ENCODE data around the gene MAMDC2.

The MAMDC2 gene

GRCh38 chr9:70043689-70044489 lies at the start of gene MAMDC2:
MAMDC2 (plus strand) TSS chr9:70043848; CDS start chr9:70044198, 350 bp downstream.
- Histone ChIP-seq H3K27me3 (ENCODE audit: control insufficient read depth in 2 of 2, insufficient read depth in 2 of 2, low read length in 2 of 2) (peaks cover 10 to 14% of the 10 kb centered on the region in 2 donors), H3K9ac (ENCODE audit: low read depth in 1 of 2, low read length in 2 of 2) (peak within 1 kb of the TSS in 1 of 2 donors; percentile 63), H3K27ac (ENCODE audit: low read depth in 2 of 2, low read length in 2 of 2) (peak within 1 kb of the TSS; percentile 63 to 71), H3K4me1 (ENCODE audit: control insufficient read depth in 2 of 2, insufficient read depth in 2 of 2, low read length in 2 of 2) (peaks cover 1 to 3% of the 10 kb centered on the region in 2 donors), H3K36me3 (ENCODE audit: control insufficient read depth in 2 of 2, insufficient read depth in 2 of 2, low read length in 2 of 2) (no peaks in the 10 kb centered on the region), H3K4me3 (ENCODE audit: low read length in 2 of 2) (peak within 1 kb of the TSS; percentile 64 to 69), H3K9me3 (ENCODE audit: control insufficient read depth in 2 of 2, low read length in 2 of 2) (no peaks in the 10 kb centered on the region)

GRCh38 chr9:69995846-69996245 lies 47.8 kb upstream of the MAMDC2 start:
- Histone ChIP-seq H3K27me3 (ENCODE audit: control insufficient read depth in 2 of 2, insufficient read depth in 2 of 2, low read length in 2 of 2) (no peaks in the 10 kb centered on the region), H3K9ac (ENCODE audit: low read depth in 1 of 2, low read length in 2 of 2) (no peak overlapping the region), H3K36me3 (ENCODE audit: control insufficient read depth in 2 of 2, insufficient read depth in 2 of 2, low read length in 2 of 2) (no peaks in the 10 kb centered on the region), H3K27ac (ENCODE audit: low read depth in 2 of 2, low read length in 2 of 2) (no peak overlapping the region), H3K4me1 (ENCODE audit: control insufficient read depth in 2 of 2, insufficient read depth in 2 of 2, low read length in 2 of 2) (no peaks in the 10 kb centered on the region), H3K9me3 (ENCODE audit: control insufficient read depth in 2 of 2, low read length in 2 of 2) (no peaks in the 10 kb centered on the region), H3K4me3 (ENCODE audit: low read length in 2 of 2) (no peak overlapping the region)

- H3K36me3 ChIP-seq (ENCODE audit: control insufficient read depth in 2 of 2, insufficient read depth in 2 of 2, low read length in 2 of 2) = no peaks in the 10 kb centered on the region
- no peaks in the 10 kb centered on the region for H3K9me3 ChIP-seq (ENCODE audit: control insufficient read depth in 2 of 2, low read length in 2 of 2)
- no peaks in the 10 kb centered on the region for H3K27me3 ChIP-seq (ENCODE audit: control insufficient read depth in 2 of 2, insufficient read depth in 2 of 2, low read length in 2 of 2)
- no peak overlapping the region for H3K9ac ChIP-seq (ENCODE audit: low read depth in 1 of 2, low read length in 2 of 2)
- H3K4me3 ChIP-seq (ENCODE audit: low read length in 2 of 2) = no peak overlapping the region
- H3K4me1 ChIP-seq (ENCODE audit: control insufficient read depth in 2 of 2, insufficient read depth in 2 of 2, low read length in 2 of 2) = no peaks in the 10 kb centered on the region
- no peak overlapping the region for H3K27ac ChIP-seq (ENCODE audit: low read depth in 2 of 2, low read length in 2 of 2)
Observed at GRCh38 chr9:69996967-69997366, 46.7 kb upstream of the MAMDC2 start.

- Histone ChIP-seq H3K27ac (ENCODE audit: low read depth in 2 of 2, low read length in 2 of 2) (no peak overlapping the region), H3K9ac (ENCODE audit: low read depth in 1 of 2, low read length in 2 of 2) (no peak overlapping the region), H3K4me3 (ENCODE audit: low read length in 2 of 2) (no peak overlapping the region), H3K27me3 (ENCODE audit: control insufficient read depth in 2 of 2, insufficient read depth in 2 of 2, low read length in 2 of 2) (no peaks in the 10 kb centered on the region), H3K4me1 (ENCODE audit: control insufficient read depth in 2 of 2, insufficient read depth in 2 of 2, low read length in 2 of 2) (no peaks in the 10 kb centered on the region), H3K9me3 (ENCODE audit: control insufficient read depth in 2 of 2, low read length in 2 of 2) (no peaks in the 10 kb centered on the region), H3K36me3 (ENCODE audit: control insufficient read depth in 2 of 2, insufficient read depth in 2 of 2, low read length in 2 of 2) (no peaks in the 10 kb centered on the region)
Observed at GRCh38 chr9:69997524-69997923, 46.1 kb upstream of the MAMDC2 start.

GRCh38 chr9:69999315-69999714 lies 44.3 kb upstream of the MAMDC2 start:
- H3K36me3 ChIP-seq (ENCODE audit: control insufficient read depth in 2 of 2, insufficient read depth in 2 of 2, low read length in 2 of 2) = no peaks in the 10 kb centered on the region
- no peak overlapping the region for H3K27ac ChIP-seq (ENCODE audit: low read depth in 2 of 2, low read length in 2 of 2)
- no peak overlapping the region for H3K9ac ChIP-seq (ENCODE audit: low read depth in 1 of 2, low read length in 2 of 2)
- no peaks in the 10 kb centered on the region for H3K4me1 ChIP-seq (ENCODE audit: control insufficient read depth in 2 of 2, insufficient read depth in 2 of 2, low read length in 2 of 2)
- no peaks in the 10 kb centered on the region for H3K9me3 ChIP-seq (ENCODE audit: control insufficient read depth in 2 of 2, low read length in 2 of 2)
- no peaks in the 10 kb centered on the region for H3K27me3 ChIP-seq (ENCODE audit: control insufficient read depth in 2 of 2, insufficient read depth in 2 of 2, low read length in 2 of 2)
- no peak overlapping the region for H3K4me3 ChIP-seq (ENCODE audit: low read length in 2 of 2)

- Histone ChIP-seq H3K36me3 (ENCODE audit: control insufficient read depth in 2 of 2, insufficient read depth in 2 of 2, low read length in 2 of 2) (no peaks in the 10 kb centered on the region), H3K9ac (ENCODE audit: low read depth in 1 of 2, low read length in 2 of 2) (no peak overlapping the region), H3K27ac (ENCODE audit: low read depth in 2 of 2, low read length in 2 of 2) (no peak overlapping the region), H3K4me3 (ENCODE audit: low read length in 2 of 2) (no peak overlapping the region), H3K27me3 (ENCODE audit: control insufficient read depth in 2 of 2, insufficient read depth in 2 of 2, low read length in 2 of 2) (no peaks in the 10 kb centered on the region), H3K9me3 (ENCODE audit: control insufficient read depth in 2 of 2, low read length in 2 of 2) (no peaks in the 10 kb centered on the region), H3K4me1 (ENCODE audit: control insufficient read depth in 2 of 2, insufficient read depth in 2 of 2, low read length in 2 of 2) (no peaks in the 10 kb centered on the region)
Observed at GRCh38 chr9:70000469-70000868, 43.2 kb upstream of the MAMDC2 start.

GRCh38 chr9:70003901-70004714 lies 39.5 kb upstream of the MAMDC2 start:
- H3K27me3 ChIP-seq (ENCODE audit: control insufficient read depth in 2 of 2, insufficient read depth in 2 of 2, low read length in 2 of 2) = no peaks in the 10 kb centered on the region
- H3K27ac ChIP-seq (ENCODE audit: low read depth in 2 of 2, low read length in 2 of 2) = no peak overlapping the region
- no peaks in the 10 kb centered on the region for H3K9me3 ChIP-seq (ENCODE audit: control insufficient read depth in 2 of 2, low read length in 2 of 2)
- no peak overlapping the region for H3K9ac ChIP-seq (ENCODE audit: low read depth in 1 of 2, low read length in 2 of 2)
- H3K4me1 ChIP-seq (ENCODE audit: control insufficient read depth in 2 of 2, insufficient read depth in 2 of 2, low read length in 2 of 2) = no peaks in the 10 kb centered on the region
- H3K4me3 ChIP-seq (ENCODE audit: low read length in 2 of 2) = no peak overlapping the region
- no peaks in the 10 kb centered on the region for H3K36me3 ChIP-seq (ENCODE audit: control insufficient read depth in 2 of 2, insufficient read depth in 2 of 2, low read length in 2 of 2)

- no peak overlapping the region for H3K27ac ChIP-seq (ENCODE audit: low read depth in 2 of 2, low read length in 2 of 2)
- no peaks in the 10 kb centered on the region for H3K4me1 ChIP-seq (ENCODE audit: control insufficient read depth in 2 of 2, insufficient read depth in 2 of 2, low read length in 2 of 2)
- H3K36me3 ChIP-seq (ENCODE audit: control insufficient read depth in 2 of 2, insufficient read depth in 2 of 2, low read length in 2 of 2) = no peaks in the 10 kb centered on the region
- H3K27me3 ChIP-seq (ENCODE audit: control insufficient read depth in 2 of 2, insufficient read depth in 2 of 2, low read length in 2 of 2) = no peaks in the 10 kb centered on the region
- H3K9ac ChIP-seq (ENCODE audit: low read depth in 1 of 2, low read length in 2 of 2) = no peak overlapping the region
- H3K9me3 ChIP-seq (ENCODE audit: control insufficient read depth in 2 of 2, low read length in 2 of 2) = no peaks in the 10 kb centered on the region
- H3K4me3 ChIP-seq (ENCODE audit: low read length in 2 of 2) = no peak overlapping the region
Observed at GRCh38 chr9:70006306-70006705, 37.3 kb upstream of the MAMDC2 start.

- Histone ChIP-seq H3K4me1 (ENCODE audit: control insufficient read depth in 2 of 2, insufficient read depth in 2 of 2, low read length in 2 of 2) (no peaks in the 10 kb centered on the region), H3K36me3 (ENCODE audit: control insufficient read depth in 2 of 2, insufficient read depth in 2 of 2, low read length in 2 of 2) (no peaks in the 10 kb centered on the region), H3K27me3 (ENCODE audit: control insufficient read depth in 2 of 2, insufficient read depth in 2 of 2, low read length in 2 of 2) (no peaks in the 10 kb centered on the region), H3K9me3 (ENCODE audit: control insufficient read depth in 2 of 2, low read length in 2 of 2) (no peaks in the 10 kb centered on the region), H3K4me3 (ENCODE audit: low read length in 2 of 2) (no peak overlapping the region), H3K9ac (ENCODE audit: low read depth in 1 of 2, low read length in 2 of 2) (no peak overlapping the region), H3K27ac (ENCODE audit: low read depth in 2 of 2, low read length in 2 of 2) (no peak overlapping the region)
Observed at GRCh38 chr9:70007831-70008230, 35.8 kb upstream of the MAMDC2 start.

GRCh38 chr9:70010015-70010414 lies 33.6 kb upstream of the MAMDC2 start:
- Histone ChIP-seq H3K27ac (ENCODE audit: low read depth in 2 of 2, low read length in 2 of 2) (no peak overlapping the region), H3K4me3 (ENCODE audit: low read length in 2 of 2) (no peak overlapping the region), H3K9me3 (ENCODE audit: control insufficient read depth in 2 of 2, low read length in 2 of 2) (no peaks in the 10 kb centered on the region), H3K36me3 (ENCODE audit: control insufficient read depth in 2 of 2, insufficient read depth in 2 of 2, low read length in 2 of 2) (no peaks in the 10 kb centered on the region), H3K4me1 (ENCODE audit: control insufficient read depth in 2 of 2, insufficient read depth in 2 of 2, low read length in 2 of 2) (no peaks in the 10 kb centered on the region), H3K9ac (ENCODE audit: low read depth in 1 of 2, low read length in 2 of 2) (no peak overlapping the region), H3K27me3 (ENCODE audit: control insufficient read depth in 2 of 2, insufficient read depth in 2 of 2, low read length in 2 of 2) (no peaks in the 10 kb centered on the region)

Data from mucosa of rectum (tissue), 2 donors.